ENCODE measurements around the gene ODC1.

The ODC1 gene

GRCh38 chr2:10432311-10433181, 15.6 kb downstream of the ODC1 start:
- no peak for TF ChIP-seq ZFX (IDR thresholded peaks at IDR 0.05)
- TF ChIP-seq CTCF (conservative IDR thresholded peaks at IDR 0.05), result no peak
- no peak overlapping the region for H3K27ac ChIP-seq

GRCh38 chr2:10431797-10432196, 16.3 kb downstream of the ODC1 start:
- no peak for TF ChIP-seq ZFX (IDR thresholded peaks at IDR 0.05)
- H3K27ac ChIP-seq, result no peak overlapping the region

- H3K27ac ChIP-seq, result no peak overlapping the region
- TF ChIP-seq ZFX (IDR thresholded peaks at IDR 0.05) (no peak), CTCF (conservative IDR thresholded peaks at IDR 0.05) (no peak)
Measured at GRCh38 chr2:10430886-10431622, 17.1 kb downstream of the ODC1 start.

- no peak for TF ChIP-seq CTCF (conservative IDR thresholded peaks at IDR 0.05)
- no peak for TF ChIP-seq ZFX (IDR thresholded peaks at IDR 0.05)
- no peak overlapping the region for H3K27ac ChIP-seq
Measured at GRCh38 chr2:10428924-10429323, 19.2 kb downstream of the ODC1 start.

GRCh38 chr2:10428355-10428754, 19.8 kb downstream of the ODC1 start:
- no peak for TF ChIP-seq ZFX (IDR thresholded peaks at IDR 0.05)
- no peak for TF ChIP-seq CTCF (conservative IDR thresholded peaks at IDR 0.05)
- peak overlapping the region; percentile 59 for H3K27ac ChIP-seq

GRCh38 chr2:10427618-10427949, 20.5 kb downstream of the ODC1 start:
- TF ChIP-seq ZFX (IDR thresholded peaks at IDR 0.05) (no peak), CTCF (conservative IDR thresholded peaks at IDR 0.05) (no peak)
- peak overlapping the region; percentile 59 for H3K27ac ChIP-seq

GRCh38 chr2:10426726-10427617, 21.2 kb downstream of the ODC1 start:
- TF ChIP-seq ZFX (IDR thresholded peaks at IDR 0.05), result no peak
- no peak for TF ChIP-seq CTCF (conservative IDR thresholded peaks at IDR 0.05)
- H3K27ac ChIP-seq, result peak overlapping the region; percentile 59

All from C4-2B (cell line).